Measurements from ENCODE around the gene POU2F2. TPM values are rescaled to one million over a fixed set of nuclear protein-coding genes. Genes with fewer than 3 reads are reported as not detected.
"Not testable (repeated sequence)": the region's sequence is repeated elsewhere in the genome, so short reads cannot be mapped to it uniquely, and the experiment has no call there.

Gene POU2F2
- polyA plus RNA-seq, 1 donor = 1.3 TPM

- DNase-seq (ENCODE audit: low read depth) = no peak
Measured at GRCh38 chr19:42062381-42062780, 69.9 kb downstream of the POU2F2 start.

- DNase-seq (ENCODE audit: low read depth) = no peak
Measured at GRCh38 chr19:42060117-42060516, 72.1 kb downstream of the POU2F2 start.

- no peak for DNase-seq (ENCODE audit: low read depth)
Measured at GRCh38 chr19:42059196-42059595, 73.0 kb downstream of the POU2F2 start.

- no peak for DNase-seq (ENCODE audit: low read depth)
Measured at GRCh38 chr19:42057846-42058245, 74.4 kb downstream of the POU2F2 start.

DNA sequence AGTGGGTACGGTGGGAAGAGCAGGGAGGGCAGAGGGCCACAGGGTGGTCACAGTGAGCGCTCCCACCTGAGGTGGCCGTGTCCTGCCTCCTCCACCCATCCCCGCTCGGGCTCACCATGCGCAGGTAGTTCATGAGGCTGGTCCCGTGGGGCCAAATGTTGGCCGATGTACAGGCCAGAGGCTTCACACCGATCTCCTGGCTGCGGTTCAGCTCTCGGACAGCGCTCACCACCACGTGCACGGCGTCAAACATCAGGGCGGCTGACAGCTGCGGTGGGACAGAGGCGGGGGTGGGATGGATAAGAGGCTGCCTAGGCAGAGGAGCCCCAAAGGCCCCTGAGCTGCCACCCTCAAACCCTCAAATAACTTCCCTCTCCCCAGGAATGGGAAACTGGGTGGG lies 78.0 kb downstream of the POU2F2 start:
- no peak for DNase-seq (ENCODE audit: low read depth)

DNA sequence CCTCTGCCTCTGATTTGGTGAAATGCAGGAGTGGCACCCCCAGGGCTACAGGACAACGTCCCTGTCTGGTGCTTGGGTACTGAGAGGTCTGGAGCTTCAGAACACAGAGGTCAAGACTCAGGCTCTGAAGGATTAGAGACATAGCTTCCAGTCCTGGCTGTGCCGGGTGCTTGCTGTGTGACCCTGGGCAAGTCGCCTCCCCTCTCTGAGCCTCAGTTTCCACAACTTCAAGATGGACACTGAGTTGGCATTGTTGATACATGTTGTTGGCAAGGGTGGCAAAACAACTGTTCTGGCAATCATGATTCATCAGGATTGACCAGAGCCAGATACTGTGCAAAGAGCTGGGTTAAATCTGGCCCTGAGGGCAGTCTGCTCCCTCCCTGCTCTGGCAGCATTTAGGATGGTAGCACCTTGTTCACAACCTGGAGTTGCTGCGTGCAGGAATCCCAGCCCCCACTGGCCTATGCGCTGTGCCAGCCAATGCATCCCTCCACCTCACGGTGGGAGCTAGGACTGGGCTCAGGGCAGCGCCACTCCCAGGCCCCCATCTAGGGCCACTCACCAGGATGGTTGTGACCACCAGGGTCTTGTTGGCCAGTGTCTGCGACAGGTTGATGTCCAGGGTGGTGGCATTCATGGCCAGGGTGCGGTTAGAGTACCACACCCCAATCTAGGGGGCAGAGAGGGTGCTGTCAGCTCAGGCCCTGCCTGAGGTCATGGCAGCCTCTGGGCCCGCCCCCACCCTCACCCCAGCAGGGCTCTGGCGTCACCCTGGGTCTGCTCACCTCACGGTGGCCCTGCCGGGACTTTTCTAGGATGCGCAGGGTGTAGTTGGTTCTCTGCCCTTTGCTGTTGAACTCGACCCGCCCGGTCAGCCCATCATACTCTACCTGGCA lies 79.0 kb downstream of the POU2F2 start:
- DNase-seq (ENCODE audit: low read depth) = no peak

GRCh38 chr19:42052241-42052863 lies 79.9 kb downstream of the POU2F2 start:
- no peak for DNase-seq (ENCODE audit: low read depth)

DNA sequence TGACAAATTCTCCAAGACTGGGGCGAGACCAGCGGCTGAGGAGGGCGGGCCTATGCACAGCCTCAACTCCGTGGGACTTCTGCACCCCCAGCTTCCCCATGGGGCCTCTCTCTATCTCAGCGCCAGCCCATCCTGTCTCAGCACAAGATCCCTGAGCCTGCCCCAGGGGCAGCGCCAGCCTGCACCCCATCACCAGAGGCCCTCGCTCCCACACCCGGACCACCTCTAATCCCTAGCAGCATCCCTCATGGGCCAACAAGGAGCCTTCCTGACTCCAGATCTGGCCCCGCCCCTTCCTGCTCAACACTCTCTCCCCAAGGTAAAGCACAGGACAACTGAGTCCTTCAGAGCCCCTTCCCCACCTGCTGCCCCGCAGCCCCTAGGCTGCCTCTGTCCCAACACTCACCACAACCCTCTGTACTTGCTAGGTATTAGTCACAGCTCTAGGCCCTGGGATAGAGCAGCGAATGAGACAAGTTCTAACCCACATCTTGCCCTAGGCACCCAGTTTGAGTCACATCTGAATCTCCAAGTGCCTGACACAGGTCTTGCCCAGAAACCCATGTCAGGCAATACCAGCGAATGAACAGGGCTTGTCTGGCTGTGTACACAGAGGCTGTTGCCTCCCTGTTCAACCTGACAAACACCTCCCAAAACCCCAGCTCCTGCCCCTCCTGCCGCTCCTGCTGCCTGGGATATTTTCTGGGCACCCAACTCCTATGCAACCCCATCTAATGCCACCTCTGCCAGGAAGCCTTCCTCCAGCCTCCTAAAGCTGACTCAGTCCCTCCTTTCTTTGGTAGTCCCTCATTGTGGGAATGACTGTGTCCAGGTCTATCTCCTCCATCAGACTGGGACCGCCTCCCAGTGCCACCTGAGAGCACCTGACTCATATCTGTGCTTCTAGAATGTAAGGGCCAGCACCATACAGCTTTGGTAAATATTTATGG lies 80.8 kb downstream of the POU2F2 start:
- DNase-seq (ENCODE audit: low read depth) = no peak

DNA sequence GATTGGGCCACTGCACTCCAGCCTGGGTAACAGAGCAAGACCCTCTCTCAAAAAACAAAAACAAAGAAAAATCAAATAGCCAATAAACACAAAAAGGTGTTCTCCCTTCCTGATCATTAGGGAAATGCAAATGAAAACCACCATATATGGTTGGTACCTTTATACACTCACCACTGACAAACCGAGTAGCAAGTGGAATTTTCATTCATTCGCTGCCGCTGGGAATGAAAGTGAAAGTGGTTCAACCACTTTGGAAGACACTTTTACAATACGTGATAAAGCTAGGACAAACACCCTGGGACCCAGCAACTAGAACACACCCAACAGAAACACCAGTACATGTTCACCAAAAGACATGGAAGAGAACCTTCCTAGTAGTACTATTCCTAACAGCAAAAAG lies 83.3 kb downstream of the POU2F2 start:
- DNase-seq (ENCODE audit: low read depth) = no peak

DNA sequence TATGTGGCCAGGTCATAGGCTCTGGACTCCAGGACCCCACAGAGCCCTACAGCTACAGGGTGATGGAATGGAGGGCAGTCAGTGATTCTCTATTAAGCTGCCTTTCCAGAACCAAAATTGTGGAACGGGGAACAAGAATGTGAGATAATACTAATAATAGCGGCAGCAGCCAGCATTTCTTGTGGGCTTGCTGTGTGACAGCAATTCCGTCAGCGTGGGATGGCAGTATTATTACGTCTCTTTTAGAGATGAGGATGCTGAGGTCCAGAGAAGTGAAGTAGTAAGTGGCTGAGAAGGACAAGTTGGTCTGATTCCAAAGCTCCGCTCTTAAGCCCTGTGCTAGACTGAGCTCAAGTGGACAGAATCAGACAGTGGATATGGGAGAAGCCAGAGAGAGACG lies 86.7 kb downstream of the POU2F2 start:
- DNase-seq (ENCODE audit: low read depth) = no peak

DNA sequence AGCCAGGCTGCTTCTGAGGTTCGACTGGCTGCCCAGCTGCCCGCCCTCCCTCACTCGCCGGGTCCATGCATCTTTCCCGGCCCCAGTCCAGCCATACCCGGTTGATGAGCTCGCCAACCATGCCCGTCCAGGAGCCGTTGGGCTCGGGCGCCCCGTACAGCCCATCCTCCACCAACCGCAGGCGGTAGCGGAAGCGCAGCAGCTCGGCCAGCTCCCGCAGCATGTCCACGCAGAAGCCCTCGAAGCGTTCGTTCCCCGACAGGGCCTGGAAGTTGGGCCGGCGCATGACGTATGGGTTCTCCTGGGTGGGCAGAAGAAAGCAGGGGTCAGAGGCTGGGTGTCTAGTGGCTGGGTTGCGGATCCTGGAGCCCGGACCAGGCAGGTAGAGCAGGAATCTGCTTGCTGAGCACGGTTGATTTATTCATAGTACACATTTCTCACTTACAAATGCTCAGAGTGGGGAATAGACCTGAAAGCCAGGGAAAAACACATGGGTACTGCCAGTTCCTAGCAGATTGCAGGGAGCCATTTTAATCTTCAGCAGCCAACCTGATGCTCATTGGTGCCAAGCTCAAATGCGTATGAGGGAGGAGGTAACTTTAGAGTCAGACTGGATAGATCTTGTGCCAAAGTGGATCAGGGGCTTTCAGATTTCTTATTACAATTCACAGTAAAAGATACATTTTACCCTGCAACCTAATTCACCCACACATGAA lies 89.6 kb downstream of the POU2F2 start:
- no peak for DNase-seq (ENCODE audit: low read depth)

DNA sequence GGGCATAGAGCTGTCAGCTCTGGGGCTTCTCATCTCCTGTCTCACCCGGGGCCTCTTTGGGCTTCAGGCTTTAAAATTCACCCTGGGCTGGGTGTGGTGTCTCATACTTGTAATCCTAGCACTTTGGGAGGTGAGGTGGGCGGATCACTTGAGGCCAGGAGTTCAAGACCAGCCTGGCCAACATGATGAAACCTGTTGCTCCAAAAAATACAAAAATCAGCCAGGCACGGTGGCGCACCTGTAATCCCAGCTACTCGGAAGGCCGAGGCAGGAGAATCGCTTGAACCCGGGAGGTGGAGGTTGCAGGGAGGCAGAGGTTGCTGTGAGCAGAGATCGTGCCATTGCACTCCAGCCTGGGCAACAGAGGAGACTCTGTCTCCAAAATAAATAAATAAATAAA lies 91.8 kb downstream of the POU2F2 start:
- DNase-seq (ENCODE audit: low read depth) = not testable (repeated sequence)

DNA sequence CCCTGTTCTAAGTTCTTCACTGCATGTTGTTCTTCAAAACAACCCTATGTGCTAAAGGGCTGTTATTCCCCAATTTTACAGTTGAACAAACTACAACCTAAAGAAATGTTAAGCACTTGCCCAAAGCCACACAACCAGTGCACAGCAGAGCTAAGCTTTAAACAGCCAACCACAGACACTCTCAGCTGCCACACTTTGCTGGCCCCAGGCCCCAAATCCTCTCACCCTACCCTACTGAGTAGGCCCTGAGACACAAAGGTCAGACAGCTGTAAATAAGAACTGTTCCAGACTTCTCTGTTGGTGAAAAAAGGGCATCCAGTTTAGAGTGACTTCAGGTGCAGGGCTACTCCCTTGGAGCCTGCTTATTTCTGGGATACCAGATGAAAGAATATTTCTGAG lies 92.2 kb downstream of the POU2F2 start:
- no peak for DNase-seq (ENCODE audit: low read depth)

DNA sequence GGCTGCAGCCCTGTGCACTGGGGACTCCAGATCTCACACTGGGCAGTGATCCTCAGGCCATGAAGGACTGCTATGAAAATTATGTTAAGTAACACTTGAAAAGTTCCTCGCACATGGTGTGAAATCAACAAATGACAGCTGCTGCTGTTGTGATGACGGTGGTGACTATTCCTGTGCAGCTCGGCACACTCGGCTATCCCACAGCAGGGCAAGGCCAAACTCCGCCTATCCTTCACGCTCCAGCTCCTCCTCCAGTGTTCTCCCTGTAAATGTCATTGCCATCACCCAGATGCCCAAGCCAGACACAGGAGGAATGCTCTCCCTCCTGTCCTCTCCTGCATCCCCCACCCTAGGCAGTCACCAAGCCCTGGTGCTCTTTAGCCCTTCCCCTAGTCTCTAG lies 93.6 kb downstream of the POU2F2 start:
- no peak for DNase-seq (ENCODE audit: low read depth)

DNA sequence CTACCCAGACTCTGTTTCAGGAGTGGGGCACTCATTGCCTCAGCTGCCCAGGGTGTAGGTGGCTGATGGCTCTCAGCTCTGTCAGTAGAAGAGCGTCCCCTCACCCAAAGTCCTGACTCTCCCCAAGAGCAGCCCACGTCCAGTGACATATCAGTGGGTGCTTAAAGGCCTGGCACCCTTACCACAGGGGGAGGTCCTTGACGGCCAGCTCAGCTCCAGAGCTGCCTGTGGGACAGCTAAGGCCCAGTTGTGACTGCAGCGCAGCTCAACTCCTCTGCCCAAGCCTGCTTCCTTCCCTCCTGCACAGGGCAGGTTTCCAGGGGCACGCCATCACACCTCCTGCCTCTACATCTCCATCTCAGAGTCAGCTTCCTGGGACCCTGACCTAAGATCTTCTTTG lies 94.6 kb downstream of the POU2F2 start:
- no peak for DNase-seq (ENCODE audit: low read depth)

Other genes starting within 250 kb of the POU2F2 start
- gene ARHGEF1, start 249.3 kb downstream of the POU2F2 start, polyA plus RNA-seq (ENCODE audit: insufficient read length) = 34.3 TPM
- gene ERFL, start 204.0 kb downstream of the POU2F2 start, polyA plus RNA-seq (ENCODE audit: insufficient read length) = 0.11 TPM
- 64.5 TPM for gene RABAC1, start 173.1 kb downstream of the POU2F2 start, polyA plus RNA-seq (ENCODE audit: insufficient read length)
- gene ATP1A3, start 138.2 kb downstream of the POU2F2 start, polyA plus RNA-seq (ENCODE audit: insufficient read length) = 0.61 TPM
- gene GRIK5, start 62.2 kb downstream of the POU2F2 start, polyA plus RNA-seq (ENCODE audit: insufficient read length) = 2.5 TPM
- gene ZNF574, start 56.3 kb downstream of the POU2F2 start, polyA plus RNA-seq (ENCODE audit: insufficient read length) = 10.1 TPM
- gene DEDD2, start 85.2 kb upstream of the POU2F2 start, polyA plus RNA-seq (ENCODE audit: insufficient read length) = 13.3 TPM
- gene ZNF526, start 87.9 kb upstream of the POU2F2 start, polyA plus RNA-seq (ENCODE audit: insufficient read length) = 5.1 TPM
- 42.1 TPM for gene GSK3A, start 110.2 kb upstream of the POU2F2 start, polyA plus RNA-seq (ENCODE audit: insufficient read length)
- 33.8 TPM for gene ERF, start 122.7 kb upstream of the POU2F2 start, polyA plus RNA-seq (ENCODE audit: insufficient read length)
- 34.2 TPM for gene CIC, start 136.8 kb upstream of the POU2F2 start, polyA plus RNA-seq (ENCODE audit: insufficient read length)
- 0.49 TPM for gene PRR19, start 169.7 kb upstream of the POU2F2 start, polyA plus RNA-seq (ENCODE audit: insufficient read length)
- gene PAFAH1B3, start 170.2 kb upstream of the POU2F2 start, polyA plus RNA-seq (ENCODE audit: insufficient read length) = 22.3 TPM
- gene TMEM145, start 180.9 kb upstream of the POU2F2 start, polyA plus RNA-seq (ENCODE audit: insufficient read length) = 0.43 TPM
- gene MEGF8, start 193.2 kb upstream of the POU2F2 start, polyA plus RNA-seq (ENCODE audit: insufficient read length) = 30.3 TPM